ENCODE measurements around the gene ZMYM2. TPM values are rescaled to one million over a fixed set of nuclear protein-coding genes. Genes with fewer than 3 reads are reported as not detected.
"Not testable (repeated sequence)": the region's sequence is repeated elsewhere in the genome, so short reads cannot be mapped to it uniquely, and the experiment has no call there.

The ZMYM2 gene
- total RNA-seq, 1 donor from 2014 or later: 51.7 TPM

DNA sequence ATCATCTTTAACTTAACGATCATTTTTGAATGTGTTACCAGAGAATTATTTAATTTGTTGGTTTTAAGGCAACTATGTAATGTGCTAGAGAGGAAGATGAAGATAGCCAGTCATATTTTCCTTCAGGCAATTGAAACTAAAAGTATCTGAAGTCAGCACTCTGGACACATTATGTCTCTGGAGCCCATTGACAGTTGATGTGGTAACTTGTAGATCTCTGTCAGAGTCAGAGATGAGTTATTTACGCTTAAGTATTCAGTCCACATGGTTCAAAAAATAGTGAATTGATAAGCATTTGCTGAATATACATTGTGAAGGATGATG is 2.1 kb downstream of the ZMYM2 start:
- Histone ChIP-seq H3K27me3 (ENCODE audit: control insufficient read depth, insufficient read depth, low read length) (no peaks in the 10 kb centered on the region), H3K36me3 (ENCODE audit: control insufficient read depth, insufficient read depth, low read length) (no peaks in the 10 kb centered on the region), H3K4me3 (ENCODE audit: low read depth, low read length) (peak overlapping the region; percentile 33)
- no peak for DNase-seq (ENCODE audit: low read depth)
- TF ChIP-seq, protein P1, sequence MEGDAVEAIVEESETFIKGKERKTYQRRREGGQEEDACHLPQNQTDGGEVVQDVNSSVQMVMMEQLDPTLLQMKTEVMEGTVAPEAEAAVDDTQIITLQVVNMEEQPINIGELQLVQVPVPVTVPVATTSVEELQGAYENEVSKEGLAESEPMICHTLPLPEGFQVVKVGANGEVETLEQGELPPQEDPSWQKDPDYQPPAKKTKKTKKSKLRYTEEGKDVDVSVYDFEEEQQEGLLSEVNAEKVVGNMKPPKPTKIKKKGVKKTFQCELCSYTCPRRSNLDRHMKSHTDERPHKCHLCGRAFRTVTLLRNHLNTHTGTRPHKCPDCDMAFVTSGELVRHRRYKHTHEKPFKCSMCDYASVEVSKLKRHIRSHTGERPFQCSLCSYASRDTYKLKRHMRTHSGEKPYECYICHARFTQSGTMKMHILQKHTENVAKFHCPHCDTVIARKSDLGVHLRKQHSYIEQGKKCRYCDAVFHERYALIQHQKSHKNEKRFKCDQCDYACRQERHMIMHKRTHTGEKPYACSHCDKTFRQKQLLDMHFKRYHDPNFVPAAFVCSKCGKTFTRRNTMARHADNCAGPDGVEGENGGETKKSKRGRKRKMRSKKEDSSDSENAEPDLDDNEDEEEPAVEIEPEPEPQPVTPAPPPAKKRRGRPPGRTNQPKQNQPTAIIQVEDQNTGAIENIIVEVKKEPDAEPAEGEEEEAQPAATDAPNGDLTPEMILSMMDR (IDR thresholded peaks at IDR 0.05; ENCODE audit: insufficient read depth, low read length, poor library complexity, severe bottlenecking): no peak

DNA sequence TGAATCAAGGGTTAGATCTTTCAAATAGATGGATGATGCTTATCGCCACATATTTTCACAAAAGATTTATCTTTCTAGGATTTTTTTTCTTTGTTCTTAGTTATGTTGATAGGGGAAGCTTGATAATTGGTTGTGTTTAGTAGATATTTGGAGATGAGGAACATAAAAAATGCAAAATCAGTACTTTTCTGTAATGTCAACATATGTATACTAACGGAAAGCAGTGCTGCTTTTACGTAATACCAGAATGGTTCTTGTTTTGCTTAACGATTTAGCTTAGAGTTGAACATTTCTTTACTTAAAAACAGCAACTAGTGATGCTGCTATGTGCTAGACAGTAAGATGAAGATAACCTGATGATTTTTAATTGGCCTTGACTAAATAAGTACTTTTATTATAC is 3.0 kb downstream of the ZMYM2 start:
- Histone ChIP-seq H3K27me3 (ENCODE audit: control insufficient read depth, insufficient read depth, low read length) (no peaks in the 10 kb centered on the region), H3K36me3 (ENCODE audit: control insufficient read depth, insufficient read depth, low read length) (no peaks in the 10 kb centered on the region), H3K4me3 (ENCODE audit: low read depth, low read length) (no peak overlapping the region)
- TF ChIP-seq, protein P1 (IDR thresholded peaks at IDR 0.05; ENCODE audit: insufficient read depth, low read length, poor library complexity, severe bottlenecking): no peak
- no peak for DNase-seq (ENCODE audit: low read depth)

DNA sequence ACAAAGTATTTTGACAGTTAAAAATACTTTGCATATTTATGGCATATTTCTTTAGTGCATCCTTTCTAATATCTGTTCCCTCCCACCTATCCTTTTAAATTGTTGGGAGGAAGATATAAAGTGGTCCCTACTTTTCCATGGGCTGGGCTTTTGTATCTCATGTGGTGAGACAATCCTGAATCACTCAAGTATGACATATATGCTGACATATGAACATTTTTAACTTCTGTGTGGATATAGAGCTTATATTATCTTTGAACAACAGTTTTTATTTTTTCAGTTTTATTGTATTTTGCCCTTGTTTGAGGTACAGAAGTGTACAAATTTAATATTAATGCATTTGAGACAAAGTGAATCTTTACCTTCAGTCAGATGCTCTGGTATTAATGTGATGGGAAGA is 3.4 kb downstream of the ZMYM2 start:
- TF ChIP-seq, protein P1 (IDR thresholded peaks at IDR 0.05; ENCODE audit: insufficient read depth, low read length, poor library complexity, severe bottlenecking): no peak
- no peaks in the 10 kb centered on the region for H3K36me3 ChIP-seq (ENCODE audit: control insufficient read depth, insufficient read depth, low read length)
- no peaks in the 10 kb centered on the region for H3K27me3 ChIP-seq (ENCODE audit: control insufficient read depth, insufficient read depth, low read length)
- no peak overlapping the region for H3K4me3 ChIP-seq (ENCODE audit: low read depth, low read length)
- no peak for DNase-seq (ENCODE audit: low read depth)

DNA sequence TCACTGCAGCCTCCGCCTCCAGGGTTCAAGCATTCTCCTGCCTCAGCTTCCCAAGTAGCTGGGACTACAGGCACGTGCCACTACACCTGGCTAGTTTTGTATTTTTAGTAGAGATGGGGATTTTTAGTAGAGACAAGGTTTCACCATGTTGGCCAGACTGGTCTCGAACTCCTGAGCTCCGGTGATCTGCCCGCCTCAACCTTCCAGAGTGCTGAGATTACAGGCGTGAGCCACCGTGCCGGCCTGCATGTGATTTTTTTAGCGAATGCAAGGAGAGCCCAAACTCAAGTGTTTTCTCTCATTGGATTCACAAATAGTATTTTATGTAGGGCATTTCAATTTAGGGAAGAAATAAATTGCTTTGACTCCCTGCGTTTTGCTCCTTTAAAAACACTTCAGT is 4.4 kb downstream of the ZMYM2 start:
- no peak for DNase-seq (ENCODE audit: low read depth)
- Histone ChIP-seq H3K4me3 (ENCODE audit: low read depth, low read length) (no peak overlapping the region), H3K36me3 (ENCODE audit: control insufficient read depth, insufficient read depth, low read length) (no peaks in the 10 kb centered on the region), H3K27me3 (ENCODE audit: control insufficient read depth, insufficient read depth, low read length) (no peaks in the 10 kb centered on the region)
- TF ChIP-seq, protein P1 (IDR thresholded peaks at IDR 0.05; ENCODE audit: insufficient read depth, low read length, poor library complexity, severe bottlenecking): no peak

DNA sequence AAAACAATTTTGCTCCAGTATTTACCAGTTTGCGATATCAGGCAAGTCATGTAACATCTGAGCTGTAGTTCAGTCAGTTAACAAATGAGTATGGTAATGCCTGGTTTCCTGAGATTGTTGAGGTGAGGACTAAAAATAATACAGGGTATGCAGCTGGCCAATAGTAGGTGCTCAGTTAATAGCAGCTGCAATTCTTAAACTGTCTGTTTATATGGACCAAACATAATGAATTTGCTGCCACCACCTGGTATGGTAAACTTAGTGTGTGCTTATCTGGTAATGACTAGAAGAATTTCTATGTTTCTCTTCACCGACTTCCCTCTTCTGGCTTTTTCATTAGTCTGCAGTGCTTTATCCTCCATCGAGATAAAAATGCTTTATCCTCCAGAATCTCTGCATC is 9.1 kb downstream of the ZMYM2 start:
- H3K36me3 ChIP-seq (ENCODE audit: control insufficient read depth, insufficient read depth, low read length): no peaks in the 10 kb centered on the region
- TF ChIP-seq, protein P1 (IDR thresholded peaks at IDR 0.05; ENCODE audit: insufficient read depth, low read length, poor library complexity, severe bottlenecking): no peak
- DNase-seq (ENCODE audit: low read depth): no peak

DNA sequence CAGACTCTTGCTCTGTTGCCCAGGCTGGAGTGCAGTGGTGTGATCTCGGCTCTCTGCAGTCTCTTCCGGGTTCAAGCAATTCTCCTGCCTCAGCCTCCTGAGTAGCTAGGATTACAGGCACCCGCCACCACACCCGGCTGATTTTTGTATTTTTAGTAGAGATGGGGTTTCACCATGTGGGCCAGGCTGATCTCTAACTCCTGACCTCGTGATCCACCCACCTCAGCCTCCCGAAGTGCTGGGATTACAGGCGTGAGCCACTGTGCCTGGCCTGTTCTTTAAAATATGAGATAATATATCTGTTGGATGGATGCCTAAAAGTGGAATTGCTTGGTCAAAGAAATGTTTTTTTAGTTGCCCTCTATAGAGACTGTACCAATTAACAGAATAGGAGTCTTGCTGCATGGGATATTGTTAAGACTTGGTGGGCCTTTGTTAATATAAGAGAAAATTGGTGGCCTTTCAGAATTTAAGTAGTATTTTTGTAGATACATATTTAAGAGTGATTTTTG is 16.0 kb downstream of the ZMYM2 start:
- DNase-seq (ENCODE audit: low read depth); H3K4me3 ChIP-seq (ENCODE audit: low read depth, low read length); H3K27me3 ChIP-seq (ENCODE audit: control insufficient read depth, insufficient read depth, low read length); H3K36me3 ChIP-seq (ENCODE audit: control insufficient read depth, insufficient read depth, low read length): not testable (repeated sequence)

More for the DNA sequence above, 9.1 kb downstream of the ZMYM2 start:
- Histone ChIP-seq H3K27me3 (ENCODE audit: control insufficient read depth, insufficient read depth, low read length) (no peaks in the 10 kb centered on the region), H3K4me3 (ENCODE audit: low read depth, low read length) (no peak overlapping the region)
